DLD1 (cell line): ENCODE data around the gene WDR49.

Experiments
- in situ Hi-C: cut with HindIII; loops from 2 replicates; pipeline ENCODE4 v1.10.0; 2017; ENCODE audit warnings: low sequenced_read_pairs

Gene WDR49

DNA sequence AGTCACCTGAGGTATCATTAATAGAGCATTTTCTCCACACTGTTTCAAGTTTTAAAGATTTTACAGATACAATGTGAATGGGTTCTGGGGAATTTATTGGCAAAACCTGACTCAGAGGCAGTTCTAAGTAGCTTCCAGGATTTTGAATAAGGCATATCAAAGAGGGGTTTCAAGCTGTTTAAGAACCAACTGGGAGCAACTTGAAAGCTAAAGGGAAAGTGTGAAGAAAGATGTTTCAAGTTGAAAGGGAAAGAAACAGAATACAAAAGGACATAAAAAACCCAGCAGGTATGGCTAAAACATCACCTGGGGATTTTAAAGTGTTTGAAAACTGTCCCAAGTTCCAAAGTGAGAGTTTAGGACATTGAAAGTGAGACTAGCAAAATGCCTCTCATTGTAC, 162.1 kb downstream of the WDR49 start:
- in situ Hi-C loops, result no loop called here

DNA sequence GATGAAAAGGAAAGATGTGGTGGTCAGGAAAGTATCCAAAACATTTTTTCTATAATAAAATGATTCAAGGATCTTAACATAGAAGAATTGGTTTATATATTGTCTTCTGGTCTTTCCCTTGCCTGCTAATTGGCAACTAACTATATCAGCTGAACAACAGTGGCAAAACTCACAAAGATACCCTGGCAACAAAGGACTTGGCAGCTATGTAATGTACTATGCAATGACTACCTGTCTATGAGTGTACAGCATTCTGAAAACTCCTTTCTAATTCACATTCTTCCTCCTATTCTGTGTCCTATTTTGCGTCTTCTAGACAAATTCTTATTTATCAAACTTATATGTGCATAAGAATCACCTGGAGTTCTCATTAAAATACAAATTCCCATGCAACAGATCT, 164.2 kb downstream of the WDR49 start:
- in situ Hi-C loops, result no loop called here

DNA sequence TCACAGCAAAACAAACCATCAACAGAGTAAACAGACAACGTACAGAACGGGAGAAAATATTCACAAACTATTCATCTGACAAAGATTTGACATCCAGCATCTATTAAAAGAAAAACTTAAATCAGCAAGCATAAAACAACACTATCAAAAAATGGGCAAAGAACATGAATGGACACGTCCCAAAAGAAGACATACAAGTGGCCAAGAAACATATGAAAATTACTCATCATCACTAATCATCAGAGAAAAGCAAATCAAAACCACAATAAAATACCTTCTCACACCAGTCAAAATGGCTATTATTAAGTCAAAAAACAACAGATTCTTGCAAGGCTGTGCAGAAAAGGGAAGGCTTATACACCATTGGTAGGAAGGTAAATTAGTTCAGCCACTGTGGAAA, 166.2 kb downstream of the WDR49 start:
- in situ Hi-C loops, result no loop called here

DNA sequence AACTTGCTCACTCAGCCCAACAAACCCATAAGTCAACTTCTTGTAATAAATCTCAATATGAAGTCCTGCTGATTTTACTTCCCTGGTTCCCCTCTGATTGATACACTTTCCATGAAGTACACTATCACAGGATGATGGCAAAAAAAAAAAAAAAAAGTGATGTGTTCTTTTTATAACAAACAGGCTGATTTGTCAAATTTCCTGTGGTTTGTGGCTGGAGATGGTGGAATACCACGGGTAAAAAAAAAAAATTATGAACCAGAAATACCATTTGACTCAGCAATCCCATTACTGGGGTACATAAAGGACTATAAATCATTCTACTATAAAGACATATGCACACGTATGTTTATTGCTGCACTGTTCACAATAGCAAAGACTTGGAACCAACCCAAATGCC, 169.2 kb downstream of the WDR49 start:
- in situ Hi-C loops, result no loop called here

DNA sequence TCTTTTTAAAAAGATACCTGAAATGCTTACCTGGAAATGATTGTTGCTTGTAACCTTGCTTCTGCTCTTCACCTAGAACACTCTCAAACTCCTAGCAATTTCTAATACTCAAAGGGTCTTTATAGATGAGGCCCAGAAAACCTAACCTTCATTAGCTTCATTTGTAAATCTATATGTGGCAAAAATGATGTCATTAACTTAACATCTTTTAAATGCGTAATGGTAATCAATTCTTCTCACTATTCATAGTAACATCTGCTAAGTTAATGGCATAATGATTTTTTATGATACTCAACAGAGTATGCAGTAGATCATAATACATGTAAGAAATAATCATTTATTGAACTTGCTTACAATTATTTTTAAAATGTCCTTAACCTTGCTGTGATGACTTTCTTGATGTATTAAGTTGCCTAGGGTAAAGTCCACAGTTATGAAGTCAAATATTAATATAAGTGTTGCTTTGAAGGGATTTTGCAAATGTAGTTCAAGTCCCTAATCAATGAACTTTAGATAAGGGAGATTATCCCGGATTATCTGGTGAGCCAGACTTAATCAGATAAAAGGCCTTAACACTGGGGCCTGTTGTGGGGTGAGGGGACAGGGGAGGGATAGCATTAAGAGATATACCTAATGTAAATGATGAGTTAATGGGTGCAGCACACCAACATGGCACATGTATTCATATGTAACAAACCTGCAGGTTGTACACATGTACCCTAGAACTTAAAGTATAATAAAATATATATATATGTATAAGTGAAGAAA, 169.8 kb downstream of the WDR49 start:
- in situ Hi-C loops, result no loop called here

DNA sequence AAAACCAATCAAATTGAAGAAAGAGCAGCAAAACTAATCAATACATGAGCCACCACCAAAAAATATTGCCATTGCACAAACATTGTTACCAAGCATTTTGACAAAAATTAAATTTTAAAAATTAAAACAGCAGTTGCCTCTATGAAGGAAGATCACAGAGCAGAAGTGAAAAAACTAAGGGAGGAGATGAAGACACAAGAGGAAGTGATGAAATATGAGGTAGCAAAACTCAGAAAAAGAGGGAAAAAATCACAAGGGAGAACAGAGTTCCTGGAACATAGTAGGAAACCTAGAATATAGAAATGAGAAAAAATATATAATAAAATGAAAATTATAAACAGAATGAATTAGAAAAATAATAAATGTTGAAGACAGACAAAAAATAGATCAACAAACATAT, 172.6 kb downstream of the WDR49 start:
- in situ Hi-C loops, result no loop called here

DNA sequence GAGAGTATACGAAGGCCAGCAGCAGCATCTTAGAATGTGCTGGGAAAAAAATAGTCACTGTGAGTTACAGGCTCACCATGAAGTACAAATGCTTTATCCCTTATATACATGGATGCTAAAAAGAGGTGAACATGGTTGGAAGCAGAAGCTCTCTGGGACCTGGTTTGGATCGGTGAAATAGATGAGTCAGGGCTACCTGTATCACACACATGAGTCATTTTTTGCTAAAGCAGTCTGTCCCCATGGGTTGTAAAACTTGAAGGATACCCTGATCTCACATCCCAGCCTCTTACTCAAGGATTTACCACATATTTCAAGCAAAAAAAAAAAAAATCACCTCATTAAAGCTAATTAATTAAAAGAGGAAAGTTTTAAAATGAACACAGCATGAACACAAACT, 173.0 kb downstream of the WDR49 start:
- in situ Hi-C loops, result no loop called here

DNA sequence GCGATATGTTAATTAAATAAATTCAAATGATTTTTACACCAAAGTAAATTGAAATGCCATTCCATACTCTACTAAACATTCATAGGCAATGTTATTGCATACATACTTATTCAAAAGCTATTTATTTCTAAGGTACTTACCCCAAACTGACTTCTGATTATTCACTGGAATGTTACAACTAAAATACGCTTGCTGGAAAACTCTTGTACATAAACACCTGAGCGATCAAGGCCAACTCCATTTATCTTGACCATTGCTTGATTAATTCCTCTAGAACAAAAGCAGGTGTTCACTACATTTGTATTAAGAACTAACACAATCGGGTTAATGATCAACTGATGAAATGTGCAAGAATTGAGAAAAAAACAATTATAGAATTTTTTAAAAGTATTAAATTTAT, 179.9 kb downstream of the WDR49 start, which contains the start of gene SERPINI2:
SERPINI2 (minus strand) TSS at position 180 of the 400 bp plus-strand sequence. CDS start 2,208 bp downstream, outside the sequence.
- in situ Hi-C loops, result no loop called here

DNA sequence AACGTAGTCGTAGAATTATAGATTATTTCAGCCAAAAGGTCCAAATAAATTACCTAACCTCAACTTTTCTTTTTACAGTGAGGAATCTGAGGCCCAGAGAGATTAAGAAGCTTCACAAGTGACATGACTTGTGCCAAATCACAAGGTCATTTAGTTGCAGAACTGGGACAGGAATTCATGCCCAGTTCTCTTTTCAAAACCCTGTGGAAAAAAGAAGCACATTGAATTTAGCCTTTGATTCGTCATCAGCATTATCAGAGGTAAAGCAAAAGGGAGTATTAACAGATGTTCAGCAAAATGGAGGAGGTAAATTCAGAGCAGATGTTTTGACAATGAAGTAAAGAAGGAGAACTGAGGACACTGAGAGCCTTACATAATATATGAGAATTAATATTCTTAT, 184.4 kb downstream of the WDR49 start:
- in situ Hi-C loops, result no loop called here

DNA sequence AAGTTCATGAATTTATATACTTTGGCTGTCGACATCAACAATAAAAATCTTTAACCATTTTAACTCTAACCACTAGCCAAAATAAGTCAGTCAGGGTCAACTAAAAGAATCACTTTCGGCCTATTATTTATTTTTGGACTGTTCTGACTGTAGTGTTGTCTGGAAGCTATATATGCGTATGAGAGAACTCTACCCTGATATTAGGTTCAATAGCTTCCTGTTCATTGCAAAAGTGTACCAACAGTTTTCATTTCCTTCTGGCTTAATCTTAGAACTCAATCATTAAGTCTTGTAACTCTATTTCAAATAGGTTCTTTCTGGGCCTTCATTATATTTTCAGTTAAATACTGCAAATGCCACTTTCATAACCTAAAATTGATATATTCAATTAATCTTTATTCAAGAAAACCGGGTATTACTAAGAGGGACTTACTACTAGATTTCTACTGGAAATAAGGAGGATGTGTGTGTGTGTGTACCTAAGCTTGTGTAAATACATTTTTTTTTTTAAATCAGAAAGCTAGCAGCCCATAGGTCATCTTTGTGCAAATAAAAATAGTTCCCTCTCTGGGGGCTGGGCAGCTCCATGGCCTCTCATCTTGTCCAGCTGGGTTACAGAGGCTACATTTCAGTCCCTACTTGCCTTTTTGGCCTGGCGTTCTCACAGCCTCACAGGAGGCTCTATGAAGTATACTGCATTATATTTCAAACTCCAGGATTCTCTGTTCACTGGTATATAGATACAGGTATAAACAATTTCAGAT, 185.7 kb downstream of the WDR49 start:
- in situ Hi-C loops, result no loop called here

DNA sequence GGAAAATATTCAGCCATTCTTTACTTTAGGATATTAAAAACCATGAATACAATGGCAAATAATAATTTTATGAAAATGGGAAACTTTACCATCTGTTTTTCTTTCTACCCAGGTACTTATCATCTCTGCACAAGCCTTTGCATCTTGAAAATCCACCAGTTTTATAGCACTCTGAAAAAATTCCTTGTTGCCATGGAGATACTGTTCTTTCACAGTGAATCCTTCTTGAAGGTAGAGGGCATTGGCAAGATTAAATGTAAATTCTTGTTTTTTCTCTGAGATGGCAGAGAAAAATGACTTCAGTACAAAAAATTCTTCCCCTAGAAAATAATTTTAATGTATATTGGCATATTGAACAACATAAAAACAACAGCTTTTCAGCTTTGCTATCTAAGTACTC, 186.8 kb downstream of the WDR49 start:
- in situ Hi-C loops, result no loop called here

DNA sequence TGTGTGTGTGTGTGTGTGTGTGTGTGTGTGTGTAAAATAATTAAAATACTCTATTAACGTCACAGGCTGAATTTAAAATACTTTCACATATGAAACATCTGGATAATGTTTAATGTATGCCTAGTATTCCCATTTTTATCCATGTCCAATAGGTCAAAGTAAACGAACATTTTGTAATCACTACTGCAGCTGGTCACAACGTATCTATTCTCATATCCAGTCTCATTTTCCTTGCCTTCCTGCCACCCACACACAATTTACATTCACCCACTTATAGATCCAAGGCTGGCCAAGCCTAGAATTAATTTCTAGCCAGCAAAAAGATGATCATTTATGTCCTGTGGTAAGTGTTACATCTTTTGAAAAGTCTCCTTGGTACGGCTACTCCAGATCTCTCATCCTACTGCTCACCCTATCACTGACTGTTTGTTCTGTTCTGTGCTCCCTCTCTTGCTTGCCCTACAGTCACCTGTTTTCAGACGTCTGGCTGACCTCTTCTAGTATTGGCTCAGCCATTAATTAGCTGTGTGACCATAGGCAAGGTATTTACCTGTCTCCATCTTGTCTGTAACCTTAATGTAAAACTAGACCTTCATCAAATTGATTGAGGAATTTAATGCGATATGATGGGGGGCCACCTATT, 197.5 kb downstream of the WDR49 start:
- in situ Hi-C loops, result no loop called here

DNA sequence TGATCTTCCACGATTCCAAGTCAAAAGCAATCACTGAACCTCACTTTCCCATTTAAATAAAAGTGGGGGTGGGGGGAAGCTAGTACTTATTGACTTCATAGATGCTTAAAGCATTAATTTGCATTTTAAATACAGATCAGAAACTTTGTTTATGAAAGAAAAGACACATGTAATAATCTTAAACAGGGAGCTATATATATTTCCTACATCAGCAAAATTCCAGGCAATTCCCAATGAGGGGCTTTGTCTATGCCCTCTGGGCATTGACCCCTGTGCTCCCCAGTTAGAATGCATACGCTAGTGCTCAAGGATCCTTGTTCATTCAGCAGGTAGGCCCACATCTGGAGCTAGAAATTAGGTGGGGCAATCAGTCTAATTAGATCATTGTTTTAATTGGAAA, 199.9 kb downstream of the WDR49 start:
- in situ Hi-C loops, result no loop called here

DNA sequence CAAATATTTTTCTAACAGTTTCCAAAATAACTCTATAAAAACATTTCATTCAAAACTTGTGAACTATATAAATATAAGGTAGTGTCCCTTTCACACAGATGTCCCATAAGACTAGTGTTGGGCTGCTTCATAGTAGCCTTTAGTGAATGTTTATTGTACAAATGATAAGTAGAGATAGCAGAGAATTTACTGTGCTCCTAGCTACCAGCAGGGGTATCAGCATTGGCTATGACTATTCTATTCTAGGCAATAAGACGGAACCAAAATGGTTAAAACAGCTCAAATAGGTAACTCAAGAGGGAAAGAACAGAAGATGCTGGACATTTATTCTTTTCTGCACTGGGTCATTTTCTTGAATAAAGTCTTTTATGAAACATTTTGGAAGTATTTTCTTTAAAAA, 202.5 kb downstream of the WDR49 start:
- in situ Hi-C loops, result no loop called here

DNA sequence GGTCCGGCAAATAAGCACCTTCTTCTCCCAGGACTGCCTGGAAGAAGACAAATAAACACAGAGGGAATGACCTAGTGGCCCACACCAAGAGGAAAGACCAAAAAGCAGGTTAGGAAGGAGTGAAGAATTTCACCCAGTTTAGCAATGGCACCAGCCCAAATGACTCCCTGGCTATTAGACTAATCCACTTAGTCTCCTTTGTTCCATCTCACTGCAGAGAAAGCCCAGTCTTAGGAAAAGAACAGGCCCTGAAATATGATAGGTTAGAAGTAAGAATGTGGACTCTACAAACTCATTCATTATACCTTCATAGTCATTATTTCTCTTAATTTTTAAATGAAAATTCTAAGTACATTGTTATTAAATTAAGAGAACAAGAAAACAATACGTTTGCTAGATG, 203.1 kb downstream of the WDR49 start:
- in situ Hi-C loops, result no loop called here

DNA sequence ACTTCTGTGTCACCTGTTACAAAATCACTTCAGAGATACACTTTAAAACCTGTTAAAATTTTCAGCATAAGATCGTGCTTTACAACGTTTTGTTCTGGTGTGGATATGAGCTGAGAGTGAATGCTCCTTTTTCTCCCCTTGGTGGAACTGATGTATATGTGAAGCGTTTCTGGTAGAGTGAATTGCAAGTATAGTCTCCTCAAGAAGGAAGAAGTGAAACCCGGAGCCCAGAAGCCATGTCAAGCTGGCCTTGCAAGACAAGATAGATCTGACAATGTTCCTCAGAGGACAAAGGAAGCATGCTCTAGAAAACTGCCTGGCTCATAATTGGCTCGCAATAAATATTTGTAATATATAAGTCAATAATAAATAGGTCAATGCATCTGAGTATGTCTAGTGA, 203.5 kb downstream of the WDR49 start:
- in situ Hi-C loops, result no loop called here

DNA sequence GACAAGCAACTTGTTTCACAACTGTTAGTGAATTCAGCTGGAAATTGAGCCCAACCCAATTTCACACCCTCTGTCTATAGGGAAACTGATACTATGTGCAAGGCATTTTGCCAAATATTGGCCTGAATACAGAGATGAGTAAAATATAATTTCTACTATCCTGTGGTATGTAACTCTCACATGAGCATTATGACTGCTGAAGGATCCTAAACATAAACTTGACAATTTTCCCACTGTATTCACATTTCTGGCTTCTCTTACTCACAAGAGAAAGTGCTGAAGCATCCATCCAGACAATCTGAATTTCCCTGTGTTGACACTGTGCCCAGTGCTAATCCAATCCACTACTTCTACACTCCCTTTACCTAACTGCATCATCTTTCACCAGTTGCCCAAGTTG, 208.3 kb downstream of the WDR49 start:
- in situ Hi-C loops, result no loop called here

DNA sequence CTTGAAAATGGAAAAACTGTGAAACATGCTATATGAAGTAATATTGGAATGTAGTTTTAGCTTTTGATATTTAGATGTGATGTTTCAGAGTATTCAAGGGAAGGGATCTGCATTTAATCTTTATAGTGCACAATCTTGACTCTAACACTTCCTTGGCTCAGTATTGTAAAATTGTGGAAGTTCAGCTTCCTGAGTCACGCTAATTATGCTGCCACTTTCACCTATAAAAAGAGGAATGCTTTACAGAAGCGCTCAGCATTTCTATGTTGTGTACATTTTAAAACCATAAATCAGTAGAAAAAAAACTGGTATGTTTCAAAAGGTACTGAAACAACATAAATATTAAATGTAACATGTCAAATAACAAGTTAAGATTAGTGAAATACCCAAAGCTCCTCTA, 212.5 kb downstream of the WDR49 start:
- in situ Hi-C loops, result no loop called here

DNA sequence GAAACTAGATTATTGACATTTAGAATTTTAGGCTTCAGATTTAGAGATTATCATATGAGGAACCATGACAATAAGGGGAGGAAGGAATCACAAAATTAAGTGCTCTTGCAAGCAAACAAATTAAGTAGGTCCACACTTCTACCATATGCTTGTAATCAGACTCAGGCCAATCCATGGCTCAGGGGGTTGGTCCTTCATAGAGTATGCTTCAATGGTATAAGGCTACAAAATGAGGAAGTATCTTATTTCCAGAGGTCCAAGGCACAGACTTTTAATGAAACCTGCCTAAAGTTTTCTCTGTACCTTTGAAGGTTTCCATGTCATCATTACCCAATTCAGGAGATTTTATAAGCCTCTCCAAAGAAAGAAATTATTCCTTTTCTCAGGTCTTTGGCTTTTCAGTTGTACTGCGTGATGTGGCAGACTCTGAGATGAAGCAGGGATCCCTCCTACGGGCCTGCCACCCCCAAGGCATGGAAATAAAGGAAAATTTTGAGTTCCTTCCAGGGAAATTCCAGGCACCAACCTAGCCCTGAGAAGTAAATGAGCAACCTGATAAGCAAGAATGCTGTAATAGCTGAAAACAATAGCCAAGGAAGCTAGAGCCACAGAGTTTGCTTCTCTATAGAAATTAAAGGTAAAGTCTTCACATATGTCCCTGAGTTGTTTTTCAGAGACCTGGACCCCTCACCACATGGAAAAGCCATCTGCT, 216.2 kb downstream of the WDR49 start:
- in situ Hi-C loops, result no loop called here
